Keratinocyte (primary cell): ENCODE measurements around the gene MRC2. TPM values are rescaled to one million over a fixed set of nuclear protein-coding genes. Genes with fewer than 3 reads are reported as not detected.

Experiments used
- DNase-seq: peaks from one replicate; pipeline ENCODE4 v3.0.0-alpha.2; 2011; ENCODE audit warnings: low read depth, missing footprints, low spot score
- FAIRE-seq: peaks from 2 replicates; lab custom pipeline; 2011; peaks lifted over from hg19 to GRCh38; lab: Jason Lieb, UNC
- H2AFZ ChIP-seq: 2 replicates; pipeline ENCODE4 v1.6.0; 2012; ENCODE audit warnings: low read length, control low read depth, inconsistent platforms; ENCODE audit not compliant: control insufficient read depth
- H3K27ac ChIP-seq: 2 replicates; pipeline ENCODE4 v1.5.1; 2011; ENCODE audit warnings: low read length; ENCODE audit not compliant: control insufficient read depth, insufficient read depth
- H3K27me3 ChIP-seq: 3 replicates; pipeline ENCODE4 v1.6.0; 2011; ENCODE audit warnings: low read length; ENCODE audit not compliant: control insufficient read depth, insufficient read depth; ENCODE audit errors: extremely low read depth
- H3K36me3 ChIP-seq, 2 experiments: 2 replicates in 1 of 2; 3 replicates in 1 of 2; pipeline ENCODE4 v1.5.1; 2011; ENCODE audit warnings: low read length in 2 of 2, mild to moderate bottlenecking in 1 of 2; ENCODE audit not compliant: control insufficient read depth in 2 of 2, insufficient read depth in 2 of 2; ENCODE audit errors: extremely low read depth in 1 of 2
- H3K4me1 ChIP-seq: 3 replicates; pipeline ENCODE4 v1.5.1; 2011; ENCODE audit warnings: low read length; ENCODE audit not compliant: control insufficient read depth, insufficient read depth; ENCODE audit errors: extremely low read depth
- H3K4me2 ChIP-seq: 3 replicates; pipeline ENCODE4 v1.6.0; 2011; ENCODE audit warnings: low read depth, low read length; ENCODE audit not compliant: control insufficient read depth, insufficient read depth; ENCODE audit errors: extremely low read depth
- H3K4me3 ChIP-seq, 3 experiments: fragments of 200-600 bp in 1 of 3; sonication (generic) in 1 of 3; 2 replicates in 2 of 3; 3 replicates in 1 of 3; pipeline ENCODE4 v1.5.1; 2011 to 2016; ENCODE audit warnings: low read length in 3 of 3, mild to moderate bottlenecking in 3 of 3, control low read depth in 2 of 3, inconsistent platforms in 1 of 3, low read depth in 1 of 3, mixed read lengths in 1 of 3, mixed run types in 1 of 3, moderate library complexity in 1 of 3; ENCODE audit not compliant: control insufficient read depth in 2 of 3, insufficient read depth in 2 of 3; ENCODE audit errors: extremely low read depth in 1 of 3
- H3K79me2 ChIP-seq: 2 replicates; pipeline ENCODE4 v1.6.0; 2012; ENCODE audit warnings: low read length; ENCODE audit not compliant: control insufficient read depth, insufficient read depth
- H3K9ac ChIP-seq: 3 replicates; pipeline ENCODE4 v1.6.0; 2011; ENCODE audit warnings: low read length; ENCODE audit not compliant: control insufficient read depth, insufficient read depth; ENCODE audit errors: extremely low read depth
- H3K9me1 ChIP-seq: 3 replicates; pipeline ENCODE4 v1.6.0; 2011; ENCODE audit warnings: low read length; ENCODE audit not compliant: control insufficient read depth, insufficient read depth; ENCODE audit errors: extremely low read depth
- H3K9me3 ChIP-seq: 2 replicates; pipeline ENCODE4 v1.5.1; 2012; ENCODE audit warnings: low read depth, low read length; ENCODE audit not compliant: control insufficient read depth
- H4K20me1 ChIP-seq: 3 replicates; pipeline ENCODE4 v1.6.0; 2011; ENCODE audit warnings: low read length; ENCODE audit not compliant: control insufficient read depth, insufficient read depth; ENCODE audit errors: extremely low read depth
- CTCF ChIP-seq, 3 experiments: IDR thresholded peaks in 1 of 3; conservative IDR thresholded peaks in 1 of 3; optimal IDR thresholded peaks in 1 of 3; 2 replicates in 2 of 3; 3 replicates in 1 of 3; pipeline versions ENCODE3 to v1.5.1; 2011; ENCODE audit warnings: low read length in 3 of 3, mild to moderate bottlenecking in 3 of 3, moderate library complexity in 2 of 3, control low read depth in 1 of 3, inconsistent platforms in 1 of 3; ENCODE audit not compliant: insufficient read depth in 2 of 3; ENCODE audit errors: extremely low read depth in 1 of 3
- EZH2 ChIP-seq: IDR thresholded peaks from one replicate; pipeline ENCODE4 v1.6.1; 2012; ENCODE audit warnings: inconsistent platforms, mild to moderate bottlenecking, low read length, moderate library complexity
- dilution Hi-C: fragments of 300-500 bp; cut with MboI; formaldehyde crosslinking; loops from one replicate; pipeline ENCODE4 v1.7.0; 2020; ENCODE audit warnings: low sequenced_read_pairs; ENCODE audit not compliant: extremely low pct_ligation_motif_present
- polyA plus RNA-seq, 5 experiments: library from polyadenylated mRNA; depleted of rRNA in 3 of 5; stranded (reverse) in 3 of 5; stranded (forward) in 1 of 5; unstranded in 1 of 5; fragments of >200 nt; gene quantifications; 1 replicate in 1 of 5; 2 replicates in 3 of 5; 3 replicates in 1 of 5; pipeline versions ENCODE4 v1.2.1 to v1.2.3, GENCODE V29; 2011 to 2012; ENCODE audit warnings: missing spikeins in 2 of 5, low read depth in 1 of 5, low replicate concordance in 1 of 5

Gene MRC2
- polyA plus RNA-seq, 1 donor (not counting 4 experiments of a cell fraction or from before 2014, with no cell fraction given) = 14.0 TPM

DNA sequence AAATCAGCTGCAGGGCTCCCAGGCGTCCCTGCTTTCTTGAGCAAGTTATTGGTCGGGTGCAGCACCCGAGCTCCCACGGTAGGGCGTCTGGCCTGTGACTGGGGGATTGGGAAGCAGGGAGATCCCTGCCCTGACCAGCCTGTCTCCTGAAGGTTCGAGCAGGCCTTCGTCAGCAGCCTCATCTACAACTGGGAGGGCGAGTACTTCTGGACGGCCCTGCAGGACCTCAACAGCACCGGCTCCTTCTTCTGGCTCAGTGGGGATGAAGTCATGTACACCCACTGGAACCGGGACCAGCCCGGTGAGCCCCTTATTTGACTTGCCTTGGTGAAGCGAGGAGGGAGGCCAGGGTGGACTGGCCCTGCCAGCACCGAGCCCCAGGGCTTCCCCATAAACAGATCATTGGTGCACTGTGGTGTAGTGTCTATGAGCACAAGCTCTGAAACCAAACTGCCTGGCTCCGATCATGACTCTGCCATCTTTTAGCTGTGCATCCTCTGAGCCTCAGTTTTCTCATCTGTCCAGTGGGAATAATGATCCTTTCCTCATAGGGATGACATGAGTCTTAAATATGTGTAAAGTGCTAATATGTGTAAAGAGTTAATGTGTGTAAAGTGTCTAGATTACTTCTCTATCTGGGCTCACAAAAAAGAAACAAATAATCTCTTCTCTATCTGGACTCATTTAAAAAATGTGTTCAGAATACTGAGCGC is 48.9 kb downstream of the MRC2 start:
- no peak overlapping the region for H2AFZ ChIP-seq
- FAIRE-seq = no peak
- H3K9ac ChIP-seq = no peak overlapping the region
- peaks cover 11 to 15% of the 10 kb centered on the region in 2 experiments for H3K36me3 ChIP-seq
- TF ChIP-seq CTCF (optimal IDR thresholded peaks at IDR 0.05 in 1 of 3, IDR thresholded peaks at IDR 0.05 in 1 of 3, conservative IDR thresholded peaks at IDR 0.05 in 1 of 3; ENCODE audit: extremely low read depth in 1 of 3, insufficient read depth in 2 of 3, low read length in 3 of 3) (no peak), EZH2 (no peak)
- H3K4me3 ChIP-seq = no peak overlapping the region
- H3K4me1 ChIP-seq = peaks cover 17% of the 10 kb centered on the region
- H3K27me3 ChIP-seq = no peaks in the 10 kb centered on the region
- no peaks in the 10 kb centered on the region for H3K79me2 ChIP-seq
- H3K9me1 ChIP-seq = peaks cover 4% of the 10 kb centered on the region
- H3K9me3 ChIP-seq = no peaks in the 10 kb centered on the region
- dilution Hi-C loops = no loop called here
- no peaks in the 10 kb centered on the region for H4K20me1 ChIP-seq
- H3K27ac ChIP-seq = no peak overlapping the region
- no peak for DNase-seq
- H3K4me2 ChIP-seq = no peak overlapping the region

- Histone ChIP-seq H3K9ac (no peak overlapping the region), H3K27ac (no peak overlapping the region), H3K36me3 (peaks cover 11 to 15% of the 10 kb centered on the region in 2 experiments), H2AFZ (no peak overlapping the region), H3K9me1 (peaks cover 4% of the 10 kb centered on the region), H3K9me3 (no peaks in the 10 kb centered on the region), H3K4me1 (peaks cover 17% of the 10 kb centered on the region), H3K79me2 (no peaks in the 10 kb centered on the region), H3K27me3 (no peaks in the 10 kb centered on the region), H3K4me3 (no peak overlapping the region), H4K20me1 (no peaks in the 10 kb centered on the region), H3K4me2 (no peak overlapping the region)
- FAIRE-seq = no peak
- TF ChIP-seq CTCF (optimal IDR thresholded peaks at IDR 0.05 in 1 of 3, IDR thresholded peaks at IDR 0.05 in 1 of 3, conservative IDR thresholded peaks at IDR 0.05 in 1 of 3; ENCODE audit: extremely low read depth in 1 of 3, insufficient read depth in 2 of 3, low read length in 3 of 3) (no peak), EZH2 (no peak)
- dilution Hi-C loops = no loop called here
- DNase-seq = no peak
Measured at GRCh38 chr17:62676952-62677596, 49.6 kb downstream of the MRC2 start.
